NCI-H510A (cell line): Measurements from ENCODE around the gene TMEM214.
"Not testable (repeated sequence)": the region's sequence is repeated elsewhere in the genome, so short reads cannot be mapped to it uniquely, and the experiment has no call there.

Source experiments
- DNase-seq: peaks from one replicate; lab custom pipeline; 2025; lab: John Stamatoyannopoulos, UW

The TMEM214 gene

DNA sequence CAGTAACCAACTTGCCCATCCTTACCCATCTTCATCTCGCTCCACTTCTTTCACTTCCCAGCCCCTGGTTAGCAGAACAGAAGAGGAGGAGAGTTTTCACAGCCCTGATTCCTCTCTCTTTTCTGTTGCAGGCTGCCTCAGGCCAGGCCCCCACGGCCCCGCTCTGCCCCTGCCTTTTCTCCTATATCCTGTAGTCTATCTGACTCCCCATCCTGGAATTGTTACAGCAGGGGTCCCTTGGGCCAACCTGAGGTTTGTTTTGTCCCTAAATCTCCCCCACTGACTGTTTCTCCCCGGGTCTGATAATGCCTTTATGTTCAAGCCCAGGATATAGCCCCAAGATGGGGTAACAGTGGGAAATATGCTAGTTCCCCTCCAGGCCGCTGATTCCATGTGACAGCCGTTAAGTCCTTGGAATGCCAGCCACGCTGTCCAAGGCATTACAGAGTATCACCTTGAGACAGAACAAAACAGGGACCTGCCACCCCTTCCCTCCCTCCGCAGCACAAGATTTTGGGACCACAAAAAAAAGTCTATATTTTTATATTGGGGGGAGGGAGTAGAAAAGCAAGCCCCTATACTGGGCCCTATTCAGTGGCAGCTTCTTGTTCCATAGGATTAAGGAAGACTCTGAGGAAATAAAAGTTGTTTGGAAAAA is 37.3 kb downstream of the TMEM214 start:
- no peak for DNase-seq

DNA sequence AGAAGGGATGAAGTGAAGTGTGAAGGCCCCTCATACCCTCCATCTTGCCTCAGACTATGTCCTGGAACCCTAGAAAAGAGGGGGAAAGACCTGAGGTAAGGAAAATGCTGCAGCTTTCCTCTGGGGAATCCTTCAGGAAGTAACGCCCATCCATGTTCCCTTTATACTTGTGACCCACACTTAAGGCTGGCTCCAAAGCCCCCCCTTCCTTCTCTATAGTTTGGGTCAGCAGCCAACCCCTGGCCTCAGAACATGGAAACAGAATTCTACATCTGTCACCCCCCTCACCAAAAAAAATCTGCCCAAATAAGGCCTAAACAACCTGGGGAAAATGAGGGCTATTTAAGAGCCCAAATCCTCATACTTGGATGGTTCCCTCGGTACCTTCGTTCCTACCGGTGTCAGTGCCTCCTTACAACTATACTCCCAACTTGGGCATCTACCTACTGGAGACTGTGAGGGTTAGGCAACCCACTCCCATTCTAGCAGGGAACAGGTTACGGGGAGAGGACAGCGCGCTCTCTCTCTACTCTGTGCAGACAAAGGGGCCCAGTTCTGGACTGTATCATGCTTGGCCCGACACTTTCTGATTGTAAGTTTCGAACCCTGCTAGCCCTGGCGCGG is 38.0 kb downstream of the TMEM214 start:
- DNase-seq, result no peak

DNA sequence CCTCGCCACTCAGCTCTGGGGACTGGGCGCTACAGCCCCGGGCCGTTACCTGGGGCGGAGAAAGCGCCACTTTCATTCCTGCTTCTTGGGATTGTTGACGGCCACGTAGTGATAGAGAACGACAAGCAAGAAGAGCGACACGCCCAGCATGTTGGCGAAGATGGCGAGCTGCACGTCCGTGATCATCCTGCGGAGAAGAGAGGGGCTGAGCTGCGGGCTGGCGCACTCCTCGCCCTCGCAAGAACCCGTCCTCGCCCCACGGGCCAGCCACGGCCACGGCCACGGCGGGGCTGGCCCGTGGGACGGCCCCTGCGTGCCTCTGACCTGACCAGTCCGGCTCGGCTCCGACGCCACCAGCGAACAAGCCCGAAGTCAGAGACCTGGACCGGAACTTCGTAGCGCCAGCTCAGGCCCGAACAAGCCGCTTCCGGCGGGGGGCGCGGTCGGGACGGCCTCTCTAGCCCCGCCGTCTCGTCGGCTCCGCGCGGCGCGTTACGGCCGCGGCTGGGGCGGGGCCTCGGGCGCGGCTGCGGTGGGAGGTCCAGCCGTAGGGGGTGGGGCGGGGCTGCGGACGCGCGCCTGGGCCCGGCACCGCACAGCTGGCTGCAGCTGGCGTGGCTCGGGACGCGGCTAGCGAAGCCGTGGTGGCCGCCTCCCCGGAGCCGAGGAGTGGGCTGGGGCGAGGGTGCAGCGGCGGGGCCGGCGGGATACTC is 38.7 kb downstream of the TMEM214 start, which contains the start of gene OST4:
Gene OST4 (minus strand): TSS at position 378 of the 713 bp plus-strand sequence.
- peak; percentile 93 for DNase-seq

DNA sequence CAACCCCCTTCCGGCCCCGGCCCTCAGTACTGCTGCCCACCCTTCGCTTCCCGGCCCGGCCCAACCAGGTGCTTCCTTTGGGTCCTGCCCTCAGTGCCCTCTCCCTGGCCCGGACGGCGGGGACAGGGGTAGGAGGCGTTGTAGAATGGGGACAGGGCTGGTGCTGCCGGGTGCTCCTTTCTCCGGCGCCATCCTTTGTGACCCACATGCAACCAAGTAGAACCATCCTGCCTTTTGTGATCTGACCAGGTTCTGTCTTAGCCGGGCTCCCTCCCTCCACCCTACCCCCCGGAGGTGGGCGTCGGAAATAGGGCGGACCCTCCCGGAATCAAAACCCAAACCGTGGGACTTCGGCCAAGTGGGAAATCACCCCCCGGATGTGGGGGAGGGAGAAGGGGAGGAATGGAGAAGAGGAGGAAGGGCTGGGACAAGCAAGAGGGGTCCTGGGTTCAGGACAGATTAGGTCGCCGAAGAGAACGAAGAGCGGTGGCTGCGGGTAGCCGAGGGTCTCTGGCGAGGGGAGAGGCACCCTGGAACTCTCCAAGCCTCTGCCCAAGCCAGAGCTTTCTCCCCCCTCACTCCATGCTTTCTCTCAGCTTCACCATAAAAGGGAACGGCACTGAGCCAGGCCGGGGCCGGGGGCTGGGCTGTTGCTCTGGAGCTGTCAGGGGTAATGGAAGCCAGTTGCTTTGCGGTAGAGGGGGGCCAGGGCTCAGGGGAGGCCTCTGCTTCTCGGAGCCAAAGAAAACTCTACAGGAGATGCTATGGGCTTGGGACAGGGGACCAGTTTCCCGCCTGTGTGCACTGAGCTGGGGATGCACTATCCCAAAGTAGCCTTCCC is 39.4 kb downstream of the TMEM214 start:
- DNase-seq, result no peak

DNA sequence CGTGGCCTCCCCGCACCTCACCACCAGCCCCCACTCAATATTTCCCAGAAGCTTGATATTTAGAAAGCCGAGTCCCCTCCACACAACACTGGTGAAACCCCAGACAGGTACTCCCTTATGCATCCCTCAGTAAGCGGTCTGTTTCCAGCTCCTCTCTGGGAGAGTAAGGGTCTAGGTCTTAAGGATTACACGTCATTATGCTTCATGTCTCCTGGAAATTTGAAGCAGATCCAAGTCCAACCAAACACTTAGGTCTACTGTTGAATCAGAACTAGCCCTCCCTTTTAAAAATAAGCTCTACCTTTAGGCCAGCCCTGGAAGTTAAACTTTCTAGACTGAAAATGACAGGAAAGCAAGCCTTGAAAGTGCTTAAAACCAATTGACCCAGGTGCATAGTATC is 40.2 kb downstream of the TMEM214 start:
- DNase-seq, result no peak

GRCh38 chr2:27073782-27074181 is 41.0 kb downstream of the TMEM214 start:
- DNase-seq, result no peak

- peak; percentile 41 for DNase-seq
Observed at GRCh38 chr2:27074738-27075565, 42.2 kb downstream of the TMEM214 start.

DNA sequence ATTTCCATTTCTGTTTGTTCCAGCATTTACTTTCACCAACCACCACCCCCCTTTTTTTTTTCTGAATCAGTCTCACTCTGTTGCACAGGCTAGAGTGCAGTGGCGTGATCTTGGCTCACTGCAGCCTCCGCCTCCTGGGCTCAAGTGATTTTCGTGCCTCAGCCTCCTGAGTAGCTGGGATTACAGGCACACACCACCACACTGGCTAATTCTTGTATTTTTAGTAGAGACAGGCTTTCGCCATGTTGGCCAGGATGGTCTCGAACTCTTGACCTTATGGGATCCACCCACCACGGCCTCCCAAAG is 42.8 kb downstream of the TMEM214 start:
- not testable (repeated sequence) for DNase-seq

- no peak for DNase-seq
Observed at GRCh38 chr2:27076323-27076722, 43.6 kb downstream of the TMEM214 start.

DNA sequence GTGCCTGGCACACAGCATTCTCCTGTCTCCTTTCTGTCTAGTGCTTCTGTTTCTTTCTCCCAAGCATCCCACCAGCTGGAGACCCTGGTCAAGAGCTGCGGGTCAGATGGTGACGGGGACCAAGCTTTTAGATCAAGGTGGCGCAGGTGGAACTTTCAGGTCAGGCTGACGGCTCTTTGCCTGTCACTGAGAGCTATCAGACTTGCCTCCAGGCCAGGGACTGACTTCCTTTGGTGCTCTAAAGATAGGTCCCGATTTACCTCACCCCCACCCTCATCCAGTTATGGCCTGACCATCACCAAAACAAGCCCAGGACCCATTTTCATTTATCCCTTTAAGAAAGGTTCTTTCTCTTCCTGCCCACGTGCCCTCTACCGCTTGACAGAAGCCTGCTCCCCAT is 44.5 kb downstream of the TMEM214 start:
- DNase-seq, result no peak

GRCh38 chr2:27078267-27079194 is 45.8 kb downstream of the TMEM214 start, which contains the start of gene EMILIN1:
EMILIN1 (plus strand) TSS chr2:27078615; CDS start chr2:27079066, 451 bp downstream.
- no peak for DNase-seq

- DNase-seq, result no peak
Observed at GRCh38 chr2:27079233-27080139, 46.7 kb downstream of the TMEM214 start.

GRCh38 chr2:27080140-27080469 is 47.3 kb downstream of the TMEM214 start:
- DNase-seq, result no peak

GRCh38 chr2:27080603-27080936 is 47.8 kb downstream of the TMEM214 start:
- no peak for DNase-seq

DNA sequence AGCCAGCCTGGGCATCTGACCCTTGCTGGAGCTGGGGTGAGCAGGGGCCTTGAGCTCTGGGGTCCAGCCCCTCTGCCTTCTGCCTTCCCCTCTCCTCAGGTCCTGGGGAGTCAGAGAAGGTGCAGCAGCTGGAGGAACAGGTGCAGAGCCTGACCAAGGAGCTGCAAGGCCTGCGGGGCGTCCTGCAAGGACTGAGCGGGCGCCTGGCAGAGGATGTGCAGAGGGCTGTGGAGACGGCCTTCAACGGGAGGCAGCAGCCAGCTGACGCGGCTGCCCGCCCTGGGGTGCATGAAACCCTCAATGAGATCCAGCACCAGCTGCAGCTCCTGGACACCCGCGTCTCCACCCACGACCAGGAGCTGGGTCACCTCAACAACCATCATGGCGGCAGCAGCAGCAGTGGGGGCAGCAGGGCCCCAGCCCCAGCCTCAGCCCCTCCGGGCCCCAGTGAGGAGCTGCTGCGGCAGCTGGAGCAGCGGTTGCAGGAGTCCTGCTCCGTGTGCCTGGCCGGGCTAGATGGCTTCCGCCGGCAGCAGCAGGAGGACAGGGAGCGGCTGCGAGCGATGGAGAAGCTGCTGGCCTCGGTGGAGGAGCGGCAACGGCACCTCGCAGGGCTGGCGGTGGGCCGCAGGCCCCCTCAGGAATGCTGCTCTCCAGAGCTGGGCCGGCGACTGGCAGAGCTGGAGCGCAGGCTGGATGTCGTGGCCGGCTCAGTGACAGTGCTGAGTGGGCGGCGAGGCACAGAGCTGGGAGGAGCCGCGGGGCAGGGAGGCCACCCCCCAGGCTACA is 49.4 kb downstream of the TMEM214 start:
- no peak for DNase-seq

GRCh38 chr2:27082773-27083409 is 50.1 kb downstream of the TMEM214 start:
- no peak for DNase-seq

- no peak for DNase-seq
Observed at GRCh38 chr2:27083410-27084296, 50.9 kb downstream of the TMEM214 start.
